ENCODE data around the gene DYNLRB1. TPM values are rescaled to one million over a fixed set of nuclear protein-coding genes. Genes with fewer than 3 reads are reported as not detected.

The DYNLRB1 gene
- total and polyA plus RNA-seq, 2 of the 13 experiments (the other 11 are each of a cell fraction or from before 2014, with no cell fraction given), result 140 to 244 TPM

DNA sequence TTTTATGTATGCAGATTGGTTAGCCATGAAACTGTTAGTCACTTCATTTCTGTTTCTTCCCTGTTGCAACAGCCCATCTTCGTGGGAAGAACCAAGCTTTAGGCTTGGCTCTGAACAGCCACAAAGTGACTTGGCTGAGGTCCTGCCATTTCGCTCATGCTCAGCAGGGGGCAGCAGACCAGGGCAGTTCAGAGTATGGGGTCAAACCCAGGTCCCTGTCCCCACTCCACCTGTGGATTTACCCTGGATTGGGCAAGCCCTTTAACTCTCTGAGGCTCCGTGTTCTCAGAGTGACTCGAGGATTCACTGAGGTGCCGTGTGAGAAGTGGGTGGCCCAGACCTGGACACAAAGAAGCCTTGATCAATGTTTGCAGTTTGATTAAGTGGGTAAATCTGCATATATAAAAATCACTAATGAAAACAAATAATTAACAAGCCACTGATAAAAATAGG is 22.5 kb downstream of the DYNLRB1 start (continued):
- TF ChIP-seq, protein P1, sequence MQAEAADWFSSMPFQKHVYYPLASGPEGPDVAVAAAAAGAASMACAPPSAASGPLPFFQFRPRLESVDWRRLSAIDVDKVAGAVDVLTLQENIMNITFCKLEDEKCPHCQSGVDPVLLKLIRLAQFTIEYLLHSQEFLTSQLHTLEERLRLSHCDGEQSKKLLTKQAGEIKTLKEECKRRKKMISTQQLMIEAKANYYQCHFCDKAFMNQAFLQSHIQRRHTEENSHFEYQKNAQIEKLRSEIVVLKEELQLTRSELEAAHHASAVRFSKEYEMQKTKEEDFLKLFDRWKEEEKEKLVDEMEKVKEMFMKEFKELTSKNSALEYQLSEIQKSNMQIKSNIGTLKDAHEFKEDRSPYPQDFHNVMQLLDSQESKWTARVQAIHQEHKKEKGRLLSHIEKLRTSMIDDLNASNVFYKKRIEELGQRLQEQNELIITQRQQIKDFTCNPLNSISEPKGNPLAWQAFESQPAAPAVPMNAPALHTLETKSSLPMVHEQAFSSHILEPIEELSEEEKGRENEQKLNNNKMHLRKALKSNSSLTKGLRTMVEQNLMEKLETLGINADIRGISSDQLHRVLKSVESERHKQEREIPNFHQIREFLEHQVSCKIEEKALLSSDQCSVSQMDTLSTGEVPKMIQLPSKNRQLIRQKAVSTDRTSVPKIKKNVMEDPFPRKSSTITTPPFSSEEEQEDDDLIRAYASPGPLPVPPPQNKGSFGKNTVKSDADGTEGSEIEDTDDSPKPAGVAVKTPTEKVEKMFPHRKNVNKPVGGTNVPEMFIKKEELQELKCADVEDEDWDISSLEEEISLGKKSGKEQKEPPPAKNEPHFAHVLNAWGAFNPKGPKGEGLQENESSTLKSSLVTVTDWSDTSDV (CRISPR knock-in tag; IDR thresholded peaks at IDR 0.05), result no peak
- peak; percentile 59 for TF ChIP-seq IKZF4 (CRISPR knock-in tag; IDR thresholded peaks at IDR 0.05; ENCODE audit: borderline replicate concordance, low read depth, not compliant biosample characterization)
- TF ChIP-seq, protein P2, sequence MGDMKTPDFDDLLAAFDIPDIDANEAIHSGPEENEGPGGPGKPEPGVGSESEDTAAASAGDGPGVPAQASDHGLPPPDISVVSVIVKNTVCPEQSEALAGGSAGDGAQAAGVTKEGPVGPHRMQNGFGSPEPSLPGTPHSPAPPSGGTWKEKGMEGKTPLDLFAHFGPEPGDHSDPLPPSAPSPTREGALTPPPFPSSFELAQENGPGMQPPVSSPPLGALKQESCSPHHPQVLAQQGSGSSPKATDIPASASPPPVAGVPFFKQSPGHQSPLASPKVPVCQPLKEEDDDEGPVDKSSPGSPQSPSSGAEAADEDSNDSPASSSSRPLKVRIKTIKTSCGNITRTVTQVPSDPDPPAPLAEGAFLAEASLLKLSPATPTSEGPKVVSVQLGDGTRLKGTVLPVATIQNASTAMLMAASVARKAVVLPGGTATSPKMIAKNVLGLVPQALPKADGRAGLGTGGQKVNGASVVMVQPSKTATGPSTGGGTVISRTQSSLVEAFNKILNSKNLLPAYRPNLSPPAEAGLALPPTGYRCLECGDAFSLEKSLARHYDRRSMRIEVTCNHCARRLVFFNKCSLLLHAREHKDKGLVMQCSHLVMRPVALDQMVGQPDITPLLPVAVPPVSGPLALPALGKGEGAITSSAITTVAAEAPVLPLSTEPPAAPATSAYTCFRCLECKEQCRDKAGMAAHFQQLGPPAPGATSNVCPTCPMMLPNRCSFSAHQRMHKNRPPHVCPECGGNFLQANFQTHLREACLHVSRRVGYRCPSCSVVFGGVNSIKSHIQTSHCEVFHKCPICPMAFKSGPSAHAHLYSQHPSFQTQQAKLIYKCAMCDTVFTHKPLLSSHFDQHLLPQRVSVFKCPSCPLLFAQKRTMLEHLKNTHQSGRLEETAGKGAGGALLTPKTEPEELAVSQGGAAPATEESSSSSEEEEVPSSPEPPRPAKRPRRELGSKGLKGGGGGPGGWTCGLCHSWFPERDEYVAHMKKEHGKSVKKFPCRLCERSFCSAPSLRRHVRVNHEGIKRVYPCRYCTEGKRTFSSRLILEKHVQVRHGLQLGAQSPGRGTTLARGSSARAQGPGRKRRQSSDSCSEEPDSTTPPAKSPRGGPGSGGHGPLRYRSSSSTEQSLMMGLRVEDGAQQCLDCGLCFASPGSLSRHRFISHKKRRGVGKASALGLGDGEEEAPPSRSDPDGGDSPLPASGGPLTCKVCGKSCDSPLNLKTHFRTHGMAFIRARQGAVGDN (CRISPR knock-in tag; IDR thresholded peaks at IDR 0.05), result peak; percentile 28; the same call in 1 of the 2 replicates
- no peak for TF ChIP-seq ZSCAN29 (CRISPR knock-in tag; conservative IDR thresholded peaks at IDR 0.05)
- TF ChIP-seq, protein P3, sequence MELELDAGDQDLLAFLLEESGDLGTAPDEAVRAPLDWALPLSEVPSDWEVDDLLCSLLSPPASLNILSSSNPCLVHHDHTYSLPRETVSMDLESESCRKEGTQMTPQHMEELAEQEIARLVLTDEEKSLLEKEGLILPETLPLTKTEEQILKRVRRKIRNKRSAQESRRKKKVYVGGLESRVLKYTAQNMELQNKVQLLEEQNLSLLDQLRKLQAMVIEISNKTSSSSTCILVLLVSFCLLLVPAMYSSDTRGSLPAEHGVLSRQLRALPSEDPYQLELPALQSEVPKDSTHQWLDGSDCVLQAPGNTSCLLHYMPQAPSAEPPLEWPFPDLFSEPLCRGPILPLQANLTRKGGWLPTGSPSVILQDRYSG (CRISPR knock-in tag; IDR thresholded peaks at IDR 0.05), result no peak
- no peak for TF ChIP-seq ZSCAN25 (CRISPR knock-in tag; IDR thresholded peaks at IDR 0.05)
- TF ChIP-seq, protein P4, sequence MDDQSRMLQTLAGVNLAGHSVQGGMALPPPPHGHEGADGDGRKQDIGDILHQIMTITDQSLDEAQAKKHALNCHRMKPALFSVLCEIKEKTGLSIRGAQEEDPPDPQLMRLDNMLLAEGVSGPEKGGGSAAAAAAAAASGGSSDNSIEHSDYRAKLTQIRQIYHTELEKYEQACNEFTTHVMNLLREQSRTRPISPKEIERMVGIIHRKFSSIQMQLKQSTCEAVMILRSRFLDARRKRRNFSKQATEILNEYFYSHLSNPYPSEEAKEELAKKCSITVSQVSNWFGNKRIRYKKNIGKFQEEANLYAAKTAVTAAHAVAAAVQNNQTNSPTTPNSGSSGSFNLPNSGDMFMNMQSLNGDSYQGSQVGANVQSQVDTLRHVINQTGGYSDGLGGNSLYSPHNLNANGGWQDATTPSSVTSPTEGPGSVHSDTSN (CRISPR knock-in tag; IDR thresholded peaks at IDR 0.05; ENCODE audit: borderline replicate concordance), result no peak
- no peak for TF ChIP-seq ARHGAP35 (CRISPR knock-in tag; IDR thresholded peaks at IDR 0.05; ENCODE audit: borderline replicate concordance)
- no peak for TF ChIP-seq TBX3 (IDR thresholded peaks at IDR 0.05; ENCODE audit: borderline replicate concordance)
- TF ChIP-seq ZNF136 (CRISPR knock-in tag; IDR thresholded peaks at IDR 0.05; ENCODE audit: low read depth), result no peak
- no peak for TF ChIP-seq HNRNPLL (IDR thresholded peaks at IDR 0.05; ENCODE audit: low read depth, low read length, poor library complexity, severe bottlenecking)
- TF ChIP-seq PHB2 (IDR thresholded peaks at IDR 0.05; ENCODE audit: partially characterized antibody), result no peak
- no peak for TF ChIP-seq ZFP82 (CRISPR knock-in tag; IDR thresholded peaks at IDR 0.05; ENCODE audit: borderline replicate concordance)
- TF ChIP-seq MBD4 (IDR thresholded peaks at IDR 0.05; ENCODE audit: borderline replicate concordance, low read length), result no peak
- TF ChIP-seq, protein P5, sequence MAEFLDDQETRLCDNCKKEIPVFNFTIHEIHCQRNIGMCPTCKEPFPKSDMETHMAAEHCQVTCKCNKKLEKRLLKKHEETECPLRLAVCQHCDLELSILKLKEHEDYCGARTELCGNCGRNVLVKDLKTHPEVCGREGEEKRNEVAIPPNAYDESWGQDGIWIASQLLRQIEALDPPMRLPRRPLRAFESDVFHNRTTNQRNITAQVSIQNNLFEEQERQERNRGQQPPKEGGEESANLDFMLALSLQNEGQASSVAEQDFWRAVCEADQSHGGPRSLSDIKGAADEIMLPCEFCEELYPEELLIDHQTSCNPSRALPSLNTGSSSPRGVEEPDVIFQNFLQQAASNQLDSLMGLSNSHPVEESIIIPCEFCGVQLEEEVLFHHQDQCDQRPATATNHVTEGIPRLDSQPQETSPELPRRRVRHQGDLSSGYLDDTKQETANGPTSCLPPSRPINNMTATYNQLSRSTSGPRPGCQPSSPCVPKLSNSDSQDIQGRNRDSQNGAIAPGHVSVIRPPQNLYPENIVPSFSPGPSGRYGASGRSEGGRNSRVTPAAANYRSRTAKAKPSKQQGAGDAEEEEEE (CRISPR knock-in tag; IDR thresholded peaks at IDR 0.05; ENCODE audit: borderline replicate concordance), result no peak
- 0 out of 2 replicates have a peak, but pooled peaks have one; percentile 26 for TF ChIP-seq ZNF207 (IDR thresholded peaks at IDR 0.05; ENCODE audit: borderline replicate concordance)
- TF ChIP-seq HDAC2 (CRISPR knock-in tag; IDR thresholded peaks at IDR 0.05), result peak; percentile 31; the same call in 1 of the 2 replicates
- TF ChIP-seq TSC22D2 (CRISPR knock-in tag; IDR thresholded peaks at IDR 0.05; ENCODE audit: borderline replicate concordance), result no peak; the same call in 1 of the 2 replicates

Measured in HepG2 (cell line).